Heart left ventricle (tissue), 16 donors: ENCODE measurements around the gene ITGAE. TPM values are rescaled to one million over a fixed set of nuclear protein-coding genes. Genes with fewer than 3 reads are reported as not detected.

Experiments
- ATAC-seq, 4 donors: fragments of 200-7000 bp; cut with Tn5 transposase; one replicate each; pipeline ENCODE4 v1.9.1; 2020 to 2022; ENCODE audit warnings: moderate library complexity in 4 of 4, mild to moderate bottlenecking in 3 of 4, moderate number of reproducible peaks in 1 of 4
- DNase-seq, 5 donors: peaks; one replicate each; pipeline ENCODE4 v3.0.0-alpha.2; 2020
- H3K27ac ChIP-seq, 12 donors: fragments of 200-600 bp; sonication (generic) in 4 of 12; one replicate each; pipeline versions ENCODE4 v1.5.0 to v1.8.0; 2016 to 2022; ENCODE audit warnings: mild to moderate bottlenecking in 2 of 12
- H3K27me3 ChIP-seq, 9 donors: fragments of 200-600 bp; sonication (generic) in 2 of 9; one replicate each; pipeline versions ENCODE4 v1.5.1 to v1.8.0; 2016 to 2022; ENCODE audit warnings: mild to moderate bottlenecking in 3 of 9
- H3K36me3 ChIP-seq, 9 donors: fragments of 200-600 bp; sonication (generic) in 2 of 9; one replicate each; pipeline versions ENCODE4 v1.5.0 to v1.8.0; 2018 to 2022; ENCODE audit warnings: mild to moderate bottlenecking in 2 of 9
- H3K4me1 ChIP-seq, 12 donors: fragments of 200-600 bp; sonication (generic) in 4 of 12; one replicate each; pipeline versions ENCODE4 v1.5.0 to v1.8.0; 2016 to 2022; ENCODE audit warnings: mild to moderate bottlenecking in 3 of 12
- H3K4me3 ChIP-seq, 12 donors: fragments of 200-600 bp; sonication (generic) in 4 of 12; one replicate each; pipeline versions ENCODE4 v1.5.0 to v1.8.0; 2017 to 2022; ENCODE audit warnings: mild to moderate bottlenecking in 9 of 12, moderate library complexity in 4 of 12
- H3K9me3 ChIP-seq, 12 donors: fragments of 200-600 bp; sonication (generic) in 4 of 12; one replicate each; pipeline versions ENCODE4 v1.5.0 to v1.8.0; 2016 to 2022; ENCODE audit warnings: mild to moderate bottlenecking in 1 of 12
- POLR2A ChIP-seq, 2 donors: fragments of 450-650 bp; IDR thresholded peaks; one replicate each; pipeline ENCODE4 v1.6.1; 2017; ENCODE audit warnings: antibody characterized with exemption in 2 of 2, mild to moderate bottlenecking in 2 of 2, moderate library complexity in 2 of 2
- WGBS, 4 donors: extraction: QIAGEN DNeasy Blood & Tissue Kit in 2 of 4; methylation state at CpG; one replicate each; pipeline versions ENCODE4 v1.1.5 to v1.1.7; 2013 to 2018; 5-methylcytosine and 5-hydroxymethylcytosine counted together
- intact Hi-C, 10 donors: fragments of 100-400 bp; cut with DNase I; formaldehyde crosslinking; loops; one replicate each; pipeline versions ENCODE4 v1.11.1 to v1.14.2; 2022
- polyA plus RNA-seq, 2 donors: library from polyadenylated mRNA; stranded (reverse); fragments of 200-250 nt; gene quantifications; one replicate each; pipeline ENCODE4 v1.2.3, GENCODE V29; 2013
- total RNA-seq, 9 donors: library from RNA; depleted of rRNA in 2 of 9; stranded (reverse); fragments of >200 nt in 2 of 9; fragmentation: NEBNext Ultra II Directional in 3 of 9; extraction: Animal tissue kit (Norgen Biotek cat#: 25700) in 3 of 9; gene quantifications; one replicate each; pipeline versions ENCODE4 v1.1.0 to v1.2.4, GENCODE V29; 2016 to 2023
- TF ChIP-seq, protein P1 (sequence below), 12 donors: fragments of 200-600 bp; sonication (generic) in 4 of 12; IDR thresholded peaks; one replicate each; pipeline versions ENCODE4 v1.5.0 to v1.8.0; 2018 to 2022; ENCODE audit warnings: antibody characterized with exemption in 12 of 12, mild to moderate bottlenecking in 5 of 12
- donor health status: ischemic (EF 13 %, LVEDD 7.1; RV severe dilation, severe dysfunction).
- donor health status: healthy with polysubstance abuse.
- donor health status: DM: no; HTN: yes; CAD: no.
- donor health status: DM: no; HTN: no; CAD: no.
- donor health status: ischemic (EF 25% LVEDD 6.9; RV normal size, moderate dysfunction).
- donor health status: ischemic (EF 25% LVEDD 5.7; RV mildly dilated, moderate dysfunction).
- donor health status: healthy.
- donor health status: DM: yes; HTN: yes; CAD: no.
- donor health status: ischemic (EF 35%, LVEDD 5.7; RV mildly dilated, moderate dysfunction).
- donor health status: nonischemic (EF 11% LVEDD 7.7; RV severe dilation, severe dysfunction).
- donor health status: DM: yes; HTN: yes; CAD: no.
- donor health status: PGD.
- donor health status: ischemic (EF 29% LVEDD 5.4; RV normal size, mild dysfunction).
- donor health status: nonischemic (EF 23%, LVEDD 6.1; RV moderate dilation, normal function).

ITGAE gene
- total and polyA plus RNA-seq, 11 donors = 7.1 to 32.9 (median 15.3) TPM

DNA sequence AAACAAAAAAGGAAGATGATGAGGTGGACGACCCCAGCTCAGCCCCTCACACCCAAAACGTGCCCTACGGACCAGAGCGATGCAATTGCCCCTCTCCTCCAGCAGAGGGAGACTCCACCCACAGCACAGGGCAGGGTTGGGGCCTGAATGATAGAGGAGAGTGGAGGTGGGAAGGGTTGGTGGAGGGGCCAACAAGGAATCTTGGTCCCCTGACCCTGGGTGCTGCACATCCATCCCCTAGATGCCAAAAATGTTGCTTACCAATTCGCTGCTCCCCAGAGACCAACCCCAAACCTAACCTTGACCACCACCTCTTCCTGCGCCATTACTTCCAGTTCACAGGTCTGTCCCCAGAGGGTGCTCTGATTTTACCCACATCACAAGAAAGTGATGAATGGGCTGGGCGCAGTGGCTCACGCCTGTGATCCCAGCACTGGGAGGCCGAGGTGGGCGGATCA is 117.9 kb downstream of the ITGAE start:
- H3K4me3 ChIP-seq = no peak overlapping the region
- H3K27ac ChIP-seq = no peak overlapping the region
- 34 to 44% (median 37%) methylated on average over 9 to 10 of the region's 10 CpGs for WGBS, 4 donors
- DNase-seq (no peak), ATAC-seq (peak; percentile 64 to 83 (median 76))
- intact Hi-C loops = no loop called here
- TF ChIP-seq, protein P1, sequence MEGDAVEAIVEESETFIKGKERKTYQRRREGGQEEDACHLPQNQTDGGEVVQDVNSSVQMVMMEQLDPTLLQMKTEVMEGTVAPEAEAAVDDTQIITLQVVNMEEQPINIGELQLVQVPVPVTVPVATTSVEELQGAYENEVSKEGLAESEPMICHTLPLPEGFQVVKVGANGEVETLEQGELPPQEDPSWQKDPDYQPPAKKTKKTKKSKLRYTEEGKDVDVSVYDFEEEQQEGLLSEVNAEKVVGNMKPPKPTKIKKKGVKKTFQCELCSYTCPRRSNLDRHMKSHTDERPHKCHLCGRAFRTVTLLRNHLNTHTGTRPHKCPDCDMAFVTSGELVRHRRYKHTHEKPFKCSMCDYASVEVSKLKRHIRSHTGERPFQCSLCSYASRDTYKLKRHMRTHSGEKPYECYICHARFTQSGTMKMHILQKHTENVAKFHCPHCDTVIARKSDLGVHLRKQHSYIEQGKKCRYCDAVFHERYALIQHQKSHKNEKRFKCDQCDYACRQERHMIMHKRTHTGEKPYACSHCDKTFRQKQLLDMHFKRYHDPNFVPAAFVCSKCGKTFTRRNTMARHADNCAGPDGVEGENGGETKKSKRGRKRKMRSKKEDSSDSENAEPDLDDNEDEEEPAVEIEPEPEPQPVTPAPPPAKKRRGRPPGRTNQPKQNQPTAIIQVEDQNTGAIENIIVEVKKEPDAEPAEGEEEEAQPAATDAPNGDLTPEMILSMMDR (IDR thresholded peaks at IDR 0.05) = peak; percentile 73 to 91 (median 82)
- TF ChIP-seq POLR2A (IDR thresholded peaks at IDR 0.05) = no peak
- peaks cover 0 to 20% (median 4%) of the 10 kb centered on the region in 9 donors for H3K27me3 ChIP-seq
- no peaks in the 10 kb centered on the region for H3K36me3 ChIP-seq
- peaks cover 0 to 8% (median 0%) of the 10 kb centered on the region in 12 donors for H3K4me1 ChIP-seq
- no peaks in the 10 kb centered on the region for H3K9me3 ChIP-seq

DNA sequence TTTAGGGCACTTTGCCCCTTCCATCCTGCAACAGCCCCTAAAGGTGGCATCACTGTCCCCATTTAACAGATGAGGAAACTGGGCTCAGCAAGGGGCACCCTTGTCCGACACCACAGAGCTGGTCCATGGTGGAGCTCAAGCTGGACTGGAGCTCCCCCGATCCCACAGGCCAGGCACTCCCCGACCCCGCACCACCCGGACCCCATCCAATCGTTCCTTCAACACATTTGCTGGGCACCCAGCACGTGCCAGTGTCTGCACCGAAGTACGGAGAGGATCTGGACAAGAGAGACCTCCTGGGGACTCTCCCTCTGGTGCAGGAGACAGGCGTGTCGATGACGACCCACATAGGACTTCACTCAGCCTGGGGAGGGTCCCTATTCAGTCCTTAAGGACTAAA is 119.0 kb downstream of the ITGAE start:
- WGBS, 4 donors = 77 to 88% (median 86%) methylated on average over 11 to 12 of the region's 12 CpGs
- TF ChIP-seq, protein P1 (IDR thresholded peaks at IDR 0.05) = no peak
- no peak for TF ChIP-seq POLR2A (IDR thresholded peaks at IDR 0.05)
- Histone ChIP-seq H3K9me3 (no peaks in the 10 kb centered on the region), H3K27me3 (peaks cover 0 to 20% (median 4%) of the 10 kb centered on the region in 9 donors), H3K36me3 (peaks cover 0 to 4% (median 0%) of the 10 kb centered on the region in 9 donors), H3K4me1 (peaks cover 0 to 8% (median 0%) of the 10 kb centered on the region in 12 donors), H3K4me3 (no peak overlapping the region), H3K27ac (no peak overlapping the region)
- intact Hi-C loops = no loop called here
- DNase-seq (no peak), ATAC-seq (no peak)

DNA sequence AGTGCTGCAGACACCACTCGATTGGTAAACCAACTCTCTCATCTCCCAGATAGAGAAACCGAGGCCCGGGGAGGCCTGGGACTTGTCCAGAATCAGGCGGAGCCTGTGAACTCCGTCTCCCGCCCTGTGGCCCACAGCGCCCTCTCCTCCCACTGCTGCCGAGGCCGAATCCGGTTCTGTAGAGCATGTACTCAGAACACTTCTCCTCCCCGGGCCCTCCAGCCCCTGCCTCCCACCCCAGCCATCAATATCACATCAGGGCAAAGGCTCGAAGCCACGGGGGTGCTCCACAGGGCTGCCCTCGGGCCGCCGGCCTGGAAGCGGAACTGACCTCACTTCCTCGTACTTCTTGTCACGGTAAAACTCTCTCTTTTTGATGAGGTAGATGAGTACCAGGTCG is 119.4 kb downstream of the ITGAE start:
- no peaks in the 10 kb centered on the region for H3K9me3 ChIP-seq
- 76 to 81% (median 78%) methylated on average over 14 to 20 of the region's 20 CpGs for WGBS, 4 donors
- intact Hi-C loops = no loop called here
- no peak for TF ChIP-seq POLR2A (IDR thresholded peaks at IDR 0.05)
- TF ChIP-seq, protein P1 (IDR thresholded peaks at IDR 0.05) = no peak
- peaks cover 0 to 4% (median 0%) of the 10 kb centered on the region in 9 donors for H3K36me3 ChIP-seq
- no peak overlapping the region for H3K4me3 ChIP-seq
- peaks cover 0 to 20% (median 4%) of the 10 kb centered on the region in 9 donors for H3K27me3 ChIP-seq
- H3K4me1 ChIP-seq = peaks cover 0 to 8% (median 0%) of the 10 kb centered on the region in 12 donors
- no peak for ATAC-seq
- no peak for DNase-seq
- H3K27ac ChIP-seq = no peak overlapping the region

DNA sequence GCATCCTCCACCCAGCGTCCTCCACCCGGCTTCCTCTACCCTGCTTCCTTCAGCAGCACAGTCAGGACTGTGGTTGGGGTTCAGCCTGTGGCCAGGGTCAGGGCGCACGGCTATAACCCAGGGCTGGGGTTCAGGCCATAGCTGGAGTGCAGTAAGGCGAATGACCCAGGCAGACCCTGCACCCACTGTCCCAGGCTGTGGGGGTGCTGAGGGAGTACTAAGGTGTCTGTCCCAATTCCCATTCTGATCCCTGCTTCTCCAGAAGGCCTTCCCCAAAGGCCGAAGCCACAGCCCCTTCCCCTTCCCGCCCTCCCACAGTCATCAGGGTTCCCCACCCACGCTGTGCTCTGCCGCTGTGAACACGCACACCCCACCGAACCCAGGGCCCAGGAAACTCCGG is 119.9 kb downstream of the ITGAE start:
- peaks cover 0 to 4% (median 0%) of the 10 kb centered on the region in 9 donors for H3K36me3 ChIP-seq
- ATAC-seq (no peak), DNase-seq (no peak)
- H3K4me1 ChIP-seq = peaks cover 0 to 8% (median 0%) of the 10 kb centered on the region in 12 donors
- WGBS, 4 donors = 82 to 88% (median 85%) methylated on average over 11 to 12 of the region's 12 CpGs
- H3K27ac ChIP-seq = no peak overlapping the region
- peaks cover 0 to 20% (median 4%) of the 10 kb centered on the region in 9 donors for H3K27me3 ChIP-seq
- TF ChIP-seq POLR2A (IDR thresholded peaks at IDR 0.05) = no peak
- TF ChIP-seq, protein P1 (IDR thresholded peaks at IDR 0.05) = no peak
- intact Hi-C loops = no loop called here
- no peak overlapping the region for H3K4me3 ChIP-seq
- H3K9me3 ChIP-seq = no peaks in the 10 kb centered on the region
